GM13976 (cell line): ENCODE data around the gene FPGT.
"Not testable (repeated sequence)": the region's sequence is repeated elsewhere in the genome, so short reads cannot be mapped to it uniquely, and the experiment has no call there.

Experiments used
- DNase-seq: peaks from one replicate; pipeline ENCODE4 v3.0.0; 2012; ENCODE audit warnings: low spot score
- in situ Hi-C: fragments of 300-500 bp; cut with MboI; formaldehyde crosslinking; loops from one replicate; pipeline ENCODE4 v1.12.0; 2022; ENCODE audit warnings: low sequenced_read_pairs, mixed read lengths, inconsistent platforms; ENCODE audit not compliant: unreplicated experiment
- TF ChIP-seq, protein P1 (sequence below): IDR thresholded peaks from 2 replicates; pipeline ENCODE4 v1.5.1; 2012; ENCODE audit warnings: borderline replicate concordance, mild to moderate bottlenecking; ENCODE audit not compliant: insufficient read depth; ENCODE audit errors: extremely low read depth, missing control alignments, control extremely low read depth

Gene FPGT

DNA sequence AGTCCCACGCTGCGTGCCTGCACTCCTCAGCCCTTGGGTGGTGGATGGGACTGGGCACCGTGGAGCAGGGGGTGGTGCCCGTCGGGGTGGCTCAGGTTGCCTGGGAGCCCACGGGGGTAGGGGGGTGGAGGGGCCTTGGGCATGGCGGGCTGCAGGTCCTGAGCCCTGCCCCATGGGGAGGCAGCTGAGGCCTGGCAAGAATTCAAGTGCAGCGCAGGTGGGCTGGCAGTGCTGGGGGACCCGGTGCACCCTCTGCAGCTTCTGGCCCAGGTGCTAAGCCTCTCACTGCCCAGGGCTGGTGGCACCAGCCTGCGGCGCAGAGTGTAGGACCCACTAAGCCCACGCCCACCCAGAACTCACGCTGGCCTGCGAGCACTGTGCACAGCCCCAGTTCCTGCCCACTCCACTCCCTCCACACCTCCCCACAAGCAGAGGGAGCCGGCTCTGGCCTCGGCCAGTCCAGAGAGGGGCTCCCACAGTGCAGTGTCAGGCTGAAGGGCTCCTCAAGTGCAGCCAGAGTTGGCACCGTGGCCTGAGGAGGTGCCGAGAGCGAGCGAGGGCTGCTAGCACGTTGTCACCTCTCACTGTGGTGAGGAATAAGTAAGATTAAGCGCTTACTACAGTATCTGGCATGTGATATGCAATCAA is 50.0 kb downstream of the FPGT start:
- in situ Hi-C loops, result no loop called here
- no peak for DNase-seq
- TF ChIP-seq, protein P1, sequence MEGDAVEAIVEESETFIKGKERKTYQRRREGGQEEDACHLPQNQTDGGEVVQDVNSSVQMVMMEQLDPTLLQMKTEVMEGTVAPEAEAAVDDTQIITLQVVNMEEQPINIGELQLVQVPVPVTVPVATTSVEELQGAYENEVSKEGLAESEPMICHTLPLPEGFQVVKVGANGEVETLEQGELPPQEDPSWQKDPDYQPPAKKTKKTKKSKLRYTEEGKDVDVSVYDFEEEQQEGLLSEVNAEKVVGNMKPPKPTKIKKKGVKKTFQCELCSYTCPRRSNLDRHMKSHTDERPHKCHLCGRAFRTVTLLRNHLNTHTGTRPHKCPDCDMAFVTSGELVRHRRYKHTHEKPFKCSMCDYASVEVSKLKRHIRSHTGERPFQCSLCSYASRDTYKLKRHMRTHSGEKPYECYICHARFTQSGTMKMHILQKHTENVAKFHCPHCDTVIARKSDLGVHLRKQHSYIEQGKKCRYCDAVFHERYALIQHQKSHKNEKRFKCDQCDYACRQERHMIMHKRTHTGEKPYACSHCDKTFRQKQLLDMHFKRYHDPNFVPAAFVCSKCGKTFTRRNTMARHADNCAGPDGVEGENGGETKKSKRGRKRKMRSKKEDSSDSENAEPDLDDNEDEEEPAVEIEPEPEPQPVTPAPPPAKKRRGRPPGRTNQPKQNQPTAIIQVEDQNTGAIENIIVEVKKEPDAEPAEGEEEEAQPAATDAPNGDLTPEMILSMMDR, result no peak

DNA sequence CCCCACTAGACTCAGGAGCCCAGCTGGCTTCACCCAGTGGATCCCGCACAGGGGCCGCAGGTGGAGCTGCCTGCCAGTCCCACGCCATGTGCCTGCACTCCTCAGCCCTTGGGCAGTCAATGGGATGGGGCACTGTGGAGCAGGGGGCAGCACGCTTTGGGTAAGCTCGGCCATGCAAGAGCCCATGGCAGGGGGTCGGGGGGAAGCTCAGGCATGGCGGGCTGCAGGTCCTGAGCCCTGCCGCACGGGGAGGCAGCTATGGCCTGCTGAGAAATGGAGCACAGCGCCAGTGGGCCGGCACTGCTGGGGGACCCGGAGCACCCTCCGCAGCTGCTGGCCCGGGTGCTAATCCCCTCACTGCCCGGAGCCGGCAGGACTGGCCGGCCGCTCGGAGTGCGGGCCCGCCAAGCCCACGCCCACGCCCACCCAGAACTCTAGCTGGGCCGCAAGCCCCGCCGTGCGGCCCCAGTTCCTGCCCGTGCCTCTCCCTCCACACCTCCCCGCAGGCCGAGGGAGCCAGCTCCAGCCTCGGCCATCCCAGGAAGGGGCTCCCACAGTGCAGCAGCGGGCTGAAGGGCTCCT is 55.3 kb downstream of the FPGT start:
- in situ Hi-C loops, DNase-seq: not testable (repeated sequence)
